SU-DHL-6 (cell line): ENCODE measurements around the gene SULT1A1.
"Not testable (repeated sequence)": the region's sequence is repeated elsewhere in the genome, so short reads cannot be mapped to it uniquely, and the experiment has no call there.

Source experiments
- H2AFZ ChIP-seq: fragments of 200-600 bp; sonication (generic); 2 replicates; pipeline ENCODE4 v1.6.1; 2014; ENCODE audit warnings: low read depth, mild to moderate bottlenecking, moderate library complexity, mixed read lengths, antibody characterized with exemption, low read length; ENCODE audit not compliant: severe bottlenecking
- H3F3A ChIP-seq: fragments of 200-600 bp; shearing (Covaris generic); 2 replicates; pipeline ENCODE4 v1.6.0; 2016; ENCODE audit warnings: antibody characterized with exemption, mild to moderate bottlenecking; ENCODE audit not compliant: insufficient read depth
- H3K27ac ChIP-seq: fragments of 200-600 bp; sonication (generic); 2 replicates; pipeline ENCODE4 v1.5.1; 2016; ENCODE audit warnings: low read depth, mild to moderate bottlenecking, low read length, moderate library complexity, mixed read lengths
- H3K27me3 ChIP-seq: fragments of 200-600 bp; sonication (generic), shearing (Covaris generic); 2 replicates; pipeline ENCODE4 v1.6.0; 2014; ENCODE audit warnings: mild to moderate bottlenecking, low read length
- H3K36me3 ChIP-seq: fragments of 200-600 bp; sonication (generic); 2 replicates; pipeline ENCODE4 v1.6.1; 2014; ENCODE audit warnings: mild to moderate bottlenecking, low read length, mixed read lengths
- H3K4me2 ChIP-seq: fragments of 300-600, 200-600 bp; shearing (Covaris generic), sonication (generic); 2 replicates; pipeline ENCODE4 v1.6.0; 2014; ENCODE audit warnings: low read length, low read depth, mild to moderate bottlenecking; ENCODE audit not compliant: poor library complexity, severe bottlenecking
- H3K4me3 ChIP-seq: fragments of 200-600 bp; sonication (generic); 2 replicates; pipeline ENCODE4 v1.5.1; 2014; ENCODE audit warnings: antibody characterized with exemption, low read length, mild to moderate bottlenecking, mixed read lengths; ENCODE audit not compliant: insufficient read depth, poor library complexity, severe bottlenecking
- H3K79me2 ChIP-seq: fragments of 200-600 bp; sonication (generic); 2 replicates; pipeline ENCODE4 v1.6.1; 2014; ENCODE audit warnings: mild to moderate bottlenecking, low read length, moderate library complexity; ENCODE audit not compliant: insufficient read depth
- H3K9ac ChIP-seq: fragments of 200-600 bp; sonication (generic); 2 replicates; pipeline ENCODE4 v1.7.0; 2014; ENCODE audit warnings: mild to moderate bottlenecking, low read length
- H3K9me2 ChIP-seq: fragments of 200-600 bp; sonication (generic); replicated peaks from 2 replicates; pipeline ENCODE4 v1.6.1; 2014; ENCODE audit warnings: low read length; ENCODE audit not compliant: insufficient read depth
- H3K9me3 ChIP-seq: fragments of 200-600 bp; sonication (generic); 2 replicates; pipeline ENCODE4 v1.6.1; 2014; ENCODE audit warnings: low read length, mixed read lengths; ENCODE audit not compliant: insufficient read depth
- H4K20me1 ChIP-seq: fragments of 200-600 bp; sonication (generic); 2 replicates; pipeline ENCODE4 v1.6.1; 2014; ENCODE audit warnings: low read depth, mild to moderate bottlenecking, antibody characterized with exemption, low read length, moderate library complexity, mixed read lengths
- CTCF ChIP-seq: fragments of 200-600 bp; sonication (generic); IDR thresholded peaks from one replicate; pipeline ENCODE4 v1.5.1; 2017; ENCODE audit warnings: antibody characterized with exemption, mild to moderate bottlenecking, low read length, moderate library complexity; ENCODE audit not compliant: insufficient read depth, poor library complexity, severe bottlenecking
- EZH2phosphoT487 ChIP-seq: fragments of 200-600 bp; sonication (generic), shearing (Covaris generic); conservative IDR thresholded peaks from 2 replicates; pipeline ENCODE4 v1.6.1; 2018; ENCODE audit warnings: mild to moderate bottlenecking, antibody characterized with exemption, low read length, moderate library complexity, mixed read lengths

SULT1A1 gene

GRCh38 chr16:28603381-28604185, 6.3 kb downstream of the SULT1A1 start:
- Histone ChIP-seq H4K20me1 (no peaks in the 10 kb centered on the region), H2AFZ (no peak overlapping the region), H3K36me3 (no peaks in the 10 kb centered on the region), H3K27ac (no peak overlapping the region), H3K79me2 (no peaks in the 10 kb centered on the region), H3K9me2 (no peaks in the 10 kb centered on the region), H3F3A (no peaks in the 10 kb centered on the region), H3K27me3 (no peaks in the 10 kb centered on the region), H3K9ac (no peak overlapping the region), H3K4me3 (no peak overlapping the region), H3K4me2 (no peak overlapping the region), H3K9me3 (no peaks in the 10 kb centered on the region)
- TF ChIP-seq EZH2phosphoT487 (no peak), CTCF (no peak)

GRCh38 chr16:28602529-28602928, 7.3 kb downstream of the SULT1A1 start:
- Histone ChIP-seq H3K79me2 (no peaks in the 10 kb centered on the region), H3K27me3 (no peaks in the 10 kb centered on the region), H3K27ac (no peak overlapping the region), H3K9ac (no peak overlapping the region), H3K9me2 (no peaks in the 10 kb centered on the region), H3K4me2 (no peak overlapping the region), H3F3A (no peaks in the 10 kb centered on the region), H3K4me3 (no peak overlapping the region), H3K36me3 (no peaks in the 10 kb centered on the region), H4K20me1 (no peaks in the 10 kb centered on the region), H3K9me3 (no peaks in the 10 kb centered on the region), H2AFZ (no peak overlapping the region)
- TF ChIP-seq CTCF = no peak
- no peak for TF ChIP-seq EZH2phosphoT487

- H3K36me3 ChIP-seq, H3K9me2 ChIP-seq, H3K27ac ChIP-seq, H4K20me1 ChIP-seq, H3K79me2 ChIP-seq, H2AFZ ChIP-seq, H3K4me3 ChIP-seq, H3K27me3 ChIP-seq, H3K4me2 ChIP-seq, H3K9me3 ChIP-seq, H3F3A ChIP-seq, H3K9ac ChIP-seq: not testable (repeated sequence)
These were observed 7.8 kb downstream of the SULT1A1 start for GRCh38 chr16:28602062-28602461.

- H4K20me1 ChIP-seq, H3K4me3 ChIP-seq, H3K79me2 ChIP-seq, H3K9me3 ChIP-seq, H3K27me3 ChIP-seq, H3F3A ChIP-seq, H3K36me3 ChIP-seq, H2AFZ ChIP-seq, H3K9me2 ChIP-seq, H3K4me2 ChIP-seq, H3K27ac ChIP-seq, H3K9ac ChIP-seq: not testable (repeated sequence)
These were observed 8.3 kb downstream of the SULT1A1 start for GRCh38 chr16:28601589-28601988.

- not testable (repeated sequence) for H3K4me3 ChIP-seq, H3K27ac ChIP-seq, H3K9me3 ChIP-seq, H3K9me2 ChIP-seq, H4K20me1 ChIP-seq, H3K9ac ChIP-seq, H2AFZ ChIP-seq, H3K4me2 ChIP-seq, H3K36me3 ChIP-seq, H3F3A ChIP-seq, H3K27me3 ChIP-seq, H3K79me2 ChIP-seq
These were observed 8.9 kb downstream of the SULT1A1 start for GRCh38 chr16:28600965-28601364.

- H2AFZ ChIP-seq, H3K4me3 ChIP-seq, H3K9me2 ChIP-seq, H3K27ac ChIP-seq, H3K9me3 ChIP-seq, H3K9ac ChIP-seq, H3K4me2 ChIP-seq, H3F3A ChIP-seq, H3K36me3 ChIP-seq, H4K20me1 ChIP-seq, H3K27me3 ChIP-seq, H3K79me2 ChIP-seq: not testable (repeated sequence)
These were observed 10.2 kb downstream of the SULT1A1 start for GRCh38 chr16:28599377-28600285.
